Stimulated activated CD4-positive, alpha-beta T cell treated with anti-CD3 and anti-CD28 coated beads, TNF-alpha, amount 100 ng/mL, for 4 hours (primary cell): ENCODE measurements around the gene FRMD4A.
"Not testable (repeated sequence)": the region's sequence is repeated elsewhere in the genome, so short reads cannot be mapped to it uniquely, and the experiment has no call there.

ENCODE experiments used
- DNase-seq, 3 experiments: peaks; one replicate each; pipeline ENCODE4 v3.0.0-alpha.2; 2020; ENCODE audit warnings: low read depth in 3 of 3

The FRMD4A gene

GRCh38 chr10:14056610-14057332, 274.0 kb downstream of the FRMD4A start:
- DNase-seq = no peak

GRCh38 chr10:14052931-14053330, 277.8 kb downstream of the FRMD4A start:
- no peak for DNase-seq

- no peak for DNase-seq
These were observed 280.1 kb downstream of the FRMD4A start for GRCh38 chr10:14050598-14050997.

DNA sequence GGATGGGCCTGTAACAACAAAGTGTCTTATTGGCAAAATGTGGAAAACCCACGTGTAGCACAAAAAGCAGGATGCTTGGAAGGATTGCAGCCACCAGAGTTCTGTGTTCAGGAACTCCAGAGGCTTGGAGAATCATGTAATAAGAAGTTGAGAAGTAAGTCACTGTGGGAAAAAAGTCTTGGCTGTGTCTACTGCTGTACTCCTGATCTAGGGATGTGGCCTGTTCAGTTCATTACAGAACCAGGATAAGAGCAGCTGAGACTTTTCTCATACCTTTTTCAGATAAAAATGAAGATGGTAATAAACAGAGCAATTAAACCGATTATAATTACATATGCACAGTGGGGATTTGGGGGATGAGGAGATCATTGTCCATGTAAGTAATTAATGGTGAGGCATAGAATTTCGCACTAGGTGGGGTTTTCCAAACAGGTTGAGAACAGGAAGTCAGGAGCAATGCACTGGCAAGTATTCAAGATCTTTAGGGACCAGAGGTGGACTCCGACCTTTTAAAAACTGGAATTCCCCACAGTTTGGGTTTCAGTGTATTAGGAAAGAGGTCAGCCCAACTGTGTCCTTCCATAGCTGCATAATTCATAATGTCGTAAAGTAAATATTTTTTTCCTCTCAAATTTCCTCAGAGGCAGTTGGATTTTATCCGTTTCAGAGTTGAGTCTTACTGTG, 281.7 kb downstream of the FRMD4A start:
- DNase-seq = no peak

DNA sequence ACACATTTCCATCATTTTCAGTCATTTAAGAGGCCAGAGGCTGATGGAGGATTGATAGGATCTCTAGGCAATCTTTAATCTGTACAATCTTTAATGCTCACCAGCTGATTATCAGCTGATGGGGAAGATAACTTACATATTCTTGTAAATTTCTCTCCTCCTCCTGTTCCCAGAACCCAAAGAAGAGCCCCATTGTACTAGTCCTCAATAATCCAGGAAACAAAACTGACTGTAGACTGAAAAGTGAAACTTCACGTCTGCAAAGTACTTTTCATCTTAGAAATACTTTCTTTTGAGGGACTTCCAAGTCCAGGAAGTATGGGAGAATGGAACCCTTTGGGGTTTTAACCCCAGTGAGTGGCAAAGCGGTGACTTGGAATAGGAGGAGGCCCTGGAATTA, 283.3 kb downstream of the FRMD4A start:
- no peak for DNase-seq

DNA sequence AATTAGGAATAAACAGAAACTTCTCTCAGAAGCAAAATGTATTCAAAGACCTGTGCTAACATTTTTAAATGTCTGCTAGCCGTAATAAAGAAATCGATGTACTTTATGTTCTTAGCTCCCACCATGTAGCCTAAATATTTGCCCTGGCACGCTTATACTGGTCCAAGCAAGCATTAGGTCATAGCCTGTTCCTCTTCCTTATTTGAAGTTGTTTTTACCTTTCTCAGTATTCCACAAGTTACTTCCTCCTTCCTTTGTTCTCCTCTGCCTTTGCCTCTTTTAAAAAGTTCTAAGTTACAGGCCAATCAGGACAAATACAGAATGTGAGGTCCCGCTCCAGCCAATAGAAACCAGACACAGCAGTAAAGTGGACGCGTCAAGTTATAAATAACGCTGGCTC, 288.7 kb downstream of the FRMD4A start:
- not testable (repeated sequence) for DNase-seq

- DNase-seq = no peak
These were observed 289.7 kb downstream of the FRMD4A start for GRCh38 chr10:14040787-14041631.

GRCh38 chr10:14039968-14040668, 290.6 kb downstream of the FRMD4A start:
- DNase-seq = no peak

DNA sequence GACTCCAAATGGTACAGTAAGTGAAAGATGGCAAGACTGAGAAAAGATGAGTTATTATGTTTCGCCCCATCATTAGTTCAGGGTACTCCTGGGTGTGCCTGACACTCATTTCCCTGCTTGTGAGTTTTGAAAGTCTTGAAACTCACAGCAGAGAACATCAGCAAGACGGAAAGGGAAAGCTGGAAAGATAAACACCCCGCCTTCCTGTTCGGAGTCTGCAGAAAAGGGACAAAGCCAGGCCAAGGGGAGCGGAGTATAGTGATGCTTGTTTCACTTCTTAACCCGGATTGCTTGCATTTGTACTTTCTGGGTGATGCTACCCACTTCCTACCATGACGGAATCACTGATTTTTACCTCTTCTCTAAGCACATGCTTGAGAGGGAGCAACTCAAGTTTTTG, 294.5 kb downstream of the FRMD4A start:
- DNase-seq = no peak

- no peak for DNase-seq
These were observed 295.2 kb downstream of the FRMD4A start for GRCh38 chr10:14035506-14035905.

- peak; percentile 7 to 26 (median 15) for DNase-seq
These were observed 298.2 kb downstream of the FRMD4A start for GRCh38 chr10:14032406-14032998.

DNA sequence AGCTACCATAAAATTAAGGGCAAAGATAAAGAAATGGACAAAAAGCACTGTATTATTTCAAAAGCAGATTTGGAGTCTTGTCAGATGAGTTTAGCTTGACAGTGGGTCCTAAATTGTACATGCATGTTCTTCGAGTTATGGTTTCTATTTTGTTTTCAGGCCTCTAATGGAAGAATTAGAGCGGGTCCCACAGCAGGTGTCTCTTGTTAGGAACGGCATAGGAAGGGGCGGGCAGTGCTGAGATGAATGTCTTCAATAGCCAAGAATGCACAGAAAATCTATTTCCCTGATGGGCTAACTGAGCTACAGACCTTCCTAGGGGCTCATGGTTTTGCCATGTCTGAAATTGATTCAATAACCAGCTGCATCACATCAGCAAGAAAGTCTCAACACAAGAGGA, 304.4 kb downstream of the FRMD4A start:
- no peak for DNase-seq

- DNase-seq = no peak
These were observed 305.2 kb downstream of the FRMD4A start for GRCh38 chr10:14025283-14026189.

- no peak for DNase-seq
These were observed 306.2 kb downstream of the FRMD4A start for GRCh38 chr10:14024329-14025202.

- no peak for DNase-seq
These were observed 306.9 kb downstream of the FRMD4A start for GRCh38 chr10:14023673-14024328.

DNA sequence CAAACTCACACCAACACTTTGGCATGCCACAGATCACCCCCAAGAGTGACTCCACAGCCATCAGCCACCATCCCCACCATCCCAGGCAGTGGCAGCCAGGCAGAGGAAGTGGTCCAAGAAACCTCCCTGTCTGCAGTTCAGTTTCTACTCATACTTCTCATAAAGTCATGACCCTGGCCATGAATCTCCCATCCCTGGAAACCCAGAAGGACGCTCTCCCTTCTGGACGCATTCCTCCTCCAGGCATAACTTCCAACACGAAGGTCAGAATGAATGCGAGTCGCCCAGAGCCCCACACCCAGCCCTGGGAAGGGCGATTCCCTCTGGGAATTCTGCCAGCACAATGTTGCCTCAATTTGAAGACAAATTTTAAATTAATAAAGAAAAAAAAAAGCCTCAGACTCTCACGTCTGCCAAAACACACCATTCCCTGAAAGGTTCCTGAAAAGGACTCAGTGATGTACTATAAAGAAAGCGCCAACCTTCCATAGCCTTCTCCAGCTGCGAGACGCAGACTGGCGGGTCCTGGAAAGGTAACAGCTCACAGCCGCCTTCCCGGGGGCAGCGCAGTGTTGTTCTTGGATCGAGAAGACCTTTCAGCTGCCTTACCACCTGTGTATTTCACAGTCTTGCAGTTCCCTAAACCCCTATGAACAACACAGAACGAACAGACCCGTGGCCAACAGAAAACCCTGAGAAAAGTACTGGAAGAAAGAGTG, 307.6 kb downstream of the FRMD4A start:
- DNase-seq = no peak

DNA sequence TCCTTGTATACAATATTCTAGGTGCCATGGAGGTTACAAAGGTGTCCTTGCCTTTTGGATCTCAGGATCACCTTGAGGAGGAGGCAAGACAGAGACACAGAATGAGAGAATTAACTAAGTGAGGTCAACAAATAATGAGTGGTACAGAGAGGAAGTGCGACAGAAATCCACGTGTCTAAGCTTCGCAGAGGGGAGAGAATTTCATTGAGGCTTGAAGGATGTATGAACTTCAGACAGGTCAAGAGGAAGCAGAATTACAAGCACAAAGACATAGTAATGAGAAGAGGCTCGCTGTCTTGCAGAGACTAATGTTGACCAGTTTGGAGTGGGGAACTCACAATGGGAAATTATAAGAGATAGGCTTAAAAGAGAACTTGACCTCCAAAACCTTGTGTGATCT, 308.7 kb downstream of the FRMD4A start:
- DNase-seq = no peak

DNA sequence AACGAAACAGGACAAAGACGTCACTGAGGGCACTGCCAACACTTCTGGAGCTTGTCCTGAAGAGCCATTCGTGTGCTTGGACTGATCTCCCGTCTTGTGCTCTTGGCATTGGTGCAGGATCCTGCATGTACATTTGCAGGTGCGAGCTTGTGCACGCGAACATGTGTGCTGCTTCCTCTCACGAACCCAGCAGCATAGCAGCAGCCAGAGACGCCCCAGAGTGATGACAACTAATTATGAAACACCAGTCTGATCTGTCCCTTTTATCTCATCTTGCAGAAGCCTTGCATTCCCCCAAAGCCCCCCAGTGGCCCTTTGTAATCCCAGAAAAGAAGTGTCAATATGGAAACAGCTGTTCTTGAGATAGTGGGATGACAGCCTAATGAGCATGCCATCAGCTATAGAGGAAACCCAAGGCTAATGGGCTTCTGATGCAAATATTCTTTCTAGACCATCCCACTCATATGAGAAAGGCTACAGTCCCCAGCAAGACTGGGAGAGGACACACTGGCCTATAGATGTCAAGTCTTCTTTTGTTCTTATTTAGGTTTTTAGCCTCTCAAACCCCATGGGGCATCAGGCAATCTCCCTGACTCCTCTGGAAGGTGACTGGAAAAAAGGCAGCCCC, 310.6 kb downstream of the FRMD4A start:
- no peak for DNase-seq
